Calu3 (cell line): ENCODE data around the gene TNFRSF12A. TPM values are rescaled to one million over a fixed set of nuclear protein-coding genes. Genes with fewer than 3 reads are reported as not detected.
A peak's percentile ranks its signal among the peaks of the same experiment; 100 is the strongest.

ENCODE experiments used
- BruUV-seq: library from RNA; stranded (reverse); fragments of 400-500 nt; replicated peaks from 2 replicates; lab custom pipeline; 2021; lab: Mats Ljungman, UMichigan
- CTCF ChIA-PET: fragments of 300-600 bp; sonication (Branson Sonifier 250); formaldehyde crosslinking; loops from one replicate; lab custom pipeline; 2022; ENCODE audit warnings: antibody characterized with exemption; lab: Charles Lee
- DNase-seq: peaks from one replicate; pipeline ENCODE4 v3.0.0; 2022
- H3K27ac Mint-ChIP-seq: one replicate; pipeline ENCODE4 v1.8.0; 2022; ENCODE audit warnings: mixed read lengths; ENCODE audit not compliant: unreplicated experiment
- H3K27me3 Mint-ChIP-seq: one replicate; pipeline ENCODE4 v1.8.0; 2022; ENCODE audit warnings: mixed read lengths; ENCODE audit not compliant: unreplicated experiment
- H3K36me3 Mint-ChIP-seq: one replicate; pipeline ENCODE4 v1.8.0; 2022; ENCODE audit warnings: mild to moderate bottlenecking, moderate library complexity, mixed read lengths; ENCODE audit not compliant: insufficient read depth, unreplicated experiment
- H3K4me1 Mint-ChIP-seq: one replicate; pipeline ENCODE4 v1.8.0; 2022; ENCODE audit warnings: mild to moderate bottlenecking, low read depth, mixed read lengths; ENCODE audit not compliant: unreplicated experiment
- H3K4me3 Mint-ChIP-seq: one replicate; pipeline ENCODE4 v1.8.0; 2022; ENCODE audit warnings: mild to moderate bottlenecking, low read depth, moderate library complexity, mixed read lengths; ENCODE audit not compliant: unreplicated experiment
- H3K9me3 Mint-ChIP-seq: one replicate; pipeline ENCODE4 v1.8.0; 2022; ENCODE audit warnings: low read depth, mixed read lengths; ENCODE audit not compliant: unreplicated experiment
- intact Hi-C: fragments of 100-400 bp; cut with micrococcal nuclease; formaldehyde crosslinking; loops from one replicate; pipeline ENCODE4 v1.10.0; 2022; ENCODE audit not compliant: unreplicated experiment
- total RNA-seq: library from RNA; stranded (reverse); gene quantifications from 2 replicates; pipeline ENCODE4 v1.2.3, GENCODE V29; 2022
- TF ChIP-seq, protein P1 (sequence below): fragments of 200-600 bp; IDR thresholded peaks from one replicate; pipeline ENCODE4 v1.8.0; 2022; ENCODE audit warnings: antibody characterized with exemption; ENCODE audit not compliant: unreplicated experiment

Gene TNFRSF12A
- total RNA-seq, 1 experiment from 2014 or later = 478 TPM

DNA sequence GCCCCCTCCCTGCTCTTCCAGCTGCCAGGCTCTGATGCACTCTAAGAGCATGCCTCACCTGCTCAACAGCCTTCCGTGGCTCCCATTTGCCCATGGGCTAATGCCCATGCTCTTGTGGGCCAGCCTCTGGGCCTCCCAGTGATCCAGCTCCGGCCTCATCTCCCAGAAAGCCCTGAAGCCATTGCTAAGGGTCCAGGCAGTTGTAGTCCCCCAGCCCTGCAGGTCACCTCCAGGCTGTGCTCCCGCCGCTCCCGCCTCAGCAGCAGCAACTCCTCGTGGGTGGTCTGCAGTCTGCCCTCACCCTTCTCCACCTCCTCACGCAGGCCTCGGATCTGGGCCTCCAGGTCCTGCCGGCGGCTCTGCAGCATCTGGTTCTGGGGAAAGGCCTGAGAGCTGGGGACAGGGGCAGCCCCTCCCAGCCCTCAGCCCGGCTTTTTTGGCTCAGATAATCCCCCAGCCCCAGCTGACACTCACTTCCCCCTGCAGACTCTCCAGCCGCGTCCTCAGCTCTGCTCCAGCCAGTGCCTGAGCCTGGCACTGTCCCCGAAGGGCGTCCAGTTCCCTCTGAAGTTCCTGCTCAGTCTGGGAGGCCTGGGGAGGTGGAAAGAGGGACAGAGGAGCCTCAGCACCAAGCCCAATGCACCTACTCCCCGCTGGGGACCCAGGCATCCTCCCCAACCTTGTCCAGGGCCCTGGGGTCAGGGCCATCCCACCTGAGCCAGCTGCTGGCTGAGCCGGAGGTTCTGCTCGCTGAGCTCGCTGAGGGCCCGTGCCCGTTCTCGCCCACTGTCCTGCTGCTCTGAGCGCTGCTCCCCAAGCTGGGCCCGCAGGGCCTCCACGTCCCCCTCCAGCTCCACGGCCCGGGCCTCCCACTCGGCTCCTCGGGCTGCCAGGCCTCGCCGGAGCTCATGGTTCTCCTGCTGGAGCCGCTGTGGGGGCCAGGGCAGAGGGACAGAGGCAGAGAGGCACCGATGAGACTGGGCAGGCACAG is 10.3 kb downstream of the TNFRSF12A start:
- no peak for DNase-seq
- intact Hi-C loops = no loop called here
- no peaks in the 10 kb centered on the region for H3K9me3 Mint-ChIP-seq
- no peak overlapping the region for H3K4me3 Mint-ChIP-seq
- H3K27me3 Mint-ChIP-seq = no peaks in the 10 kb centered on the region
- TF ChIP-seq, protein P1, sequence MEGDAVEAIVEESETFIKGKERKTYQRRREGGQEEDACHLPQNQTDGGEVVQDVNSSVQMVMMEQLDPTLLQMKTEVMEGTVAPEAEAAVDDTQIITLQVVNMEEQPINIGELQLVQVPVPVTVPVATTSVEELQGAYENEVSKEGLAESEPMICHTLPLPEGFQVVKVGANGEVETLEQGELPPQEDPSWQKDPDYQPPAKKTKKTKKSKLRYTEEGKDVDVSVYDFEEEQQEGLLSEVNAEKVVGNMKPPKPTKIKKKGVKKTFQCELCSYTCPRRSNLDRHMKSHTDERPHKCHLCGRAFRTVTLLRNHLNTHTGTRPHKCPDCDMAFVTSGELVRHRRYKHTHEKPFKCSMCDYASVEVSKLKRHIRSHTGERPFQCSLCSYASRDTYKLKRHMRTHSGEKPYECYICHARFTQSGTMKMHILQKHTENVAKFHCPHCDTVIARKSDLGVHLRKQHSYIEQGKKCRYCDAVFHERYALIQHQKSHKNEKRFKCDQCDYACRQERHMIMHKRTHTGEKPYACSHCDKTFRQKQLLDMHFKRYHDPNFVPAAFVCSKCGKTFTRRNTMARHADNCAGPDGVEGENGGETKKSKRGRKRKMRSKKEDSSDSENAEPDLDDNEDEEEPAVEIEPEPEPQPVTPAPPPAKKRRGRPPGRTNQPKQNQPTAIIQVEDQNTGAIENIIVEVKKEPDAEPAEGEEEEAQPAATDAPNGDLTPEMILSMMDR = no peak
- CTCF ChIA-PET = interaction anchor here (0.8 to 2.1 kb wide), 7 partner anchors 9 to 252 kb away, joined by 3 to 40 read pairs (median 5); partner anchors contain the start of gene TNFRSF12A
- peaks cover 68% of the 10 kb centered on the region for H3K36me3 Mint-ChIP-seq
- no TSS peak for BruUV-seq
- H3K27ac Mint-ChIP-seq = peak overlapping the region; percentile 21
- no peaks in the 10 kb centered on the region for H3K4me1 Mint-ChIP-seq

DNA sequence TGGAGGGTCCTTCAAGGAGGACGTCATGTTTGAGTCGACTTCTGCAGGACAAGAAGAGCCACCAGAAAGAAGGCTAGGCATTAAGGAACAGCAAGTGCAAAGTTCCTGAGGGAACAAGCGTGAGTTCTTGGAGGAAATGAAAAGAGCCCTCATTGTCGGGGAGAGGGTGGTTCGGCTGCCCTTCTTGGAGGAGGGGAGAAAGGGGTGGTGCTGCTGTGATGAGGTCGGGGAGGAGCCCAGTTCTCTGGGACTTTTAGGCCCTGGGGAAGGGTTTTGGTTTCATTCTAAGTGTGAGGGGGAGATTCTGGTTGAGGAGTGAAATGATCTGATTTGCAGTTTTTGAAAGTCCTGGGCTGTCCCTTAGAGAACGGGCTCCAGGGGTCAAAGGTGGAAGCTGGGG is 12.5 kb downstream of the TNFRSF12A start:
- H3K36me3 Mint-ChIP-seq = peaks cover 68% of the 10 kb centered on the region
- TF ChIP-seq, protein P1 = no peak
- H3K27me3 Mint-ChIP-seq = no peaks in the 10 kb centered on the region
- no peak overlapping the region for H3K27ac Mint-ChIP-seq
- no peaks in the 10 kb centered on the region for H3K4me1 Mint-ChIP-seq
- intact Hi-C loops = no loop called here
- no TSS peak for BruUV-seq
- H3K4me3 Mint-ChIP-seq = no peak overlapping the region
- no peaks in the 10 kb centered on the region for H3K9me3 Mint-ChIP-seq
- CTCF ChIA-PET = interaction anchor here (1.0 to 2.4 kb wide), 4 partner anchors 10 to 133 kb away, joined by 4 to 13 read pairs (median 4); no protein-coding TSS in a partner anchor
- DNase-seq = no peak

DNA sequence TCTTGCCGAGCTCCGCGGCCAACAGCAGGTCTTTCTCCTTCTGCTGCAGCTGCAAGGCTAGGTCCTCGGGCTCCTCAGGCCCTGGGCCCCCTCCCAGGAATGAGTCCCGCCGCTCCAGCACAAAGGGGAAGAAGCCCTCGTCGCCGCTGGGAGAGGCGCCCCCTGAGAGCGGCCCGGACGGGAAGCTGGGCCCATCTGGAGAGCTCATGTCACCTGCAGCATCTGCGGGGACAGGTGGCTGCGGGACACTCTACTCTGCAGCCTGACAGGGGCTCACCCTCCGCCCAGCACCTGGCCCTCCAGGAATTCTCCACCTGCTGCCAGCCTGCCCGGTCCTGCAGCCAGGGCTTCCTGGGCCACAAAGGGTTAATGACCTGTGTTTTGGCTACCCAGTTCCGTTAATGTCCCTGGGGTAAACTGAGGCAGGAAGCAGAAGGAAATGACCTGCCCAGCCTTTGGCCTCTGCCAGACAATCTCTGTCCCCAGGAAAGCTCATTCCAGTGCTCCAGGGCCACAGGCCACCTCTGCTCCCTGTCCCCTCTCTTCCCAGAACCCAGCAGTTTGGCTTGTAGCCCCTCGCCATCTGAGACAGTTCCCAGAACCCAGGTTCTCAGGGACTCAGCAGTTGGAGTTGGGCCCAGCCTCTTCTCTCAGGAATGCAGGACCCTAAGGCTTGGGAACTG is 15.3 kb downstream of the TNFRSF12A start:
- intact Hi-C loops = no loop called here
- CTCF ChIA-PET = interaction anchor here (1.0 kb wide), 1 partner anchor 10 kb away, joined by 3 read pairs; no protein-coding TSS in a partner anchor
- H3K27me3 Mint-ChIP-seq = no peaks in the 10 kb centered on the region
- H3K27ac Mint-ChIP-seq = peak overlapping the region; percentile 38
- H3K9me3 Mint-ChIP-seq = no peaks in the 10 kb centered on the region
- TF ChIP-seq, protein P1 = no peak
- DNase-seq = no peak
- BruUV-seq = no TSS peak
- H3K4me1 Mint-ChIP-seq = peaks cover 9% of the 10 kb centered on the region
- H3K4me3 Mint-ChIP-seq = peak overlapping the region; percentile 74
- H3K36me3 Mint-ChIP-seq = peaks cover 50% of the 10 kb centered on the region

- H3K27ac Mint-ChIP-seq = peak overlapping the region; percentile 38
- peaks cover 45% of the 10 kb centered on the region for H3K36me3 Mint-ChIP-seq
- H3K27me3 Mint-ChIP-seq = no peaks in the 10 kb centered on the region
- intact Hi-C loops = no loop called here
- CTCF ChIA-PET = interaction anchor here (1.0 kb wide), 1 partner anchor 9 kb away, joined by 3 read pairs; no protein-coding TSS in a partner anchor
- peaks cover 9% of the 10 kb centered on the region for H3K4me1 Mint-ChIP-seq
- peak; percentile 52 for DNase-seq
- peak overlapping the region; percentile 74 for H3K4me3 Mint-ChIP-seq
- TF ChIP-seq, protein P1 = no peak
- no peaks in the 10 kb centered on the region for H3K9me3 Mint-ChIP-seq
- no TSS peak for BruUV-seq
Observed at GRCh38 chr16:3035972-3036725, 16.0 kb downstream of the TNFRSF12A start.
